ENCODE results near the gene CRB2. TPM values are rescaled to one million over a fixed set of nuclear protein-coding genes. Genes with fewer than 3 reads are reported as not detected.

Gene CRB2
- total RNA-seq, 1 experiment from 2014 or later, result 0.07 TPM

DNA sequence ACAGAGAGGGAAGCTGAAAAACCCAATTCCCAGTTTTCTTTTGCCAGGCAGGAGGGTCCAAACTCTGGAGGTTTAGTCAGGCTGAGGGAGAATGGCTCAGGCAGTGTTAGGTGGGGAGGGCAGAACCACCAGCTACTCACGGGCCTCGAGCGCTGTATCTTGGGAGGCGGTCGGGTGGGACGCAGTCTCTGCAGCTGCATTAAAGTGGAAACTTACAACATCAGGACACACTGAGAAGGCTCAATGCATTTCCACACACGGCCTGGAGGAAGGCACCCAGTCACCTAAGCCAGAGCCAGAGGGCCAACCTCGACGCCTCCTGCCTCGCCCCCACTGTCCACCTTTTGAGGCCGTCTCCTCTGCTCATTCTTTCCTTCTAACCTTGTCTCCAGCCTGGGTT is 55.6 kb downstream of the CRB2 start (continued):
- TF ChIP-seq, protein P1, sequence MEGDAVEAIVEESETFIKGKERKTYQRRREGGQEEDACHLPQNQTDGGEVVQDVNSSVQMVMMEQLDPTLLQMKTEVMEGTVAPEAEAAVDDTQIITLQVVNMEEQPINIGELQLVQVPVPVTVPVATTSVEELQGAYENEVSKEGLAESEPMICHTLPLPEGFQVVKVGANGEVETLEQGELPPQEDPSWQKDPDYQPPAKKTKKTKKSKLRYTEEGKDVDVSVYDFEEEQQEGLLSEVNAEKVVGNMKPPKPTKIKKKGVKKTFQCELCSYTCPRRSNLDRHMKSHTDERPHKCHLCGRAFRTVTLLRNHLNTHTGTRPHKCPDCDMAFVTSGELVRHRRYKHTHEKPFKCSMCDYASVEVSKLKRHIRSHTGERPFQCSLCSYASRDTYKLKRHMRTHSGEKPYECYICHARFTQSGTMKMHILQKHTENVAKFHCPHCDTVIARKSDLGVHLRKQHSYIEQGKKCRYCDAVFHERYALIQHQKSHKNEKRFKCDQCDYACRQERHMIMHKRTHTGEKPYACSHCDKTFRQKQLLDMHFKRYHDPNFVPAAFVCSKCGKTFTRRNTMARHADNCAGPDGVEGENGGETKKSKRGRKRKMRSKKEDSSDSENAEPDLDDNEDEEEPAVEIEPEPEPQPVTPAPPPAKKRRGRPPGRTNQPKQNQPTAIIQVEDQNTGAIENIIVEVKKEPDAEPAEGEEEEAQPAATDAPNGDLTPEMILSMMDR (IDR thresholded peaks at IDR 0.05 in 2 of 3, conservative IDR thresholded peaks at IDR 0.05 in 1 of 3; ENCODE audit: borderline replicate concordance in 1 of 3, insufficient read depth in 1 of 3, low read depth in 2 of 3, low read length in 2 of 3), result no peak
- TF ChIP-seq CBX3 (IDR thresholded peaks at IDR 0.05; ENCODE audit: low read depth) (no peak), TCF7L2 (IDR thresholded peaks at IDR 0.05; ENCODE audit: borderline replicate concordance, extremely low read depth, insufficient read depth, insufficient read length) (no peak), EZH2 (IDR thresholded peaks at IDR 0.05) (no peak)

GRCh38 chr9:123412171-123412820 is 56.3 kb downstream of the CRB2 start:
- Histone ChIP-seq H3K79me2 (ENCODE audit: insufficient read depth, low read length) (no peaks in the 10 kb centered on the region), H3K9me2 (ENCODE audit: insufficient read depth) (no peaks in the 10 kb centered on the region), H3K4me2 (ENCODE audit: low read length) (no peak overlapping the region), H4K20me1 (ENCODE audit: insufficient read depth) (no peaks in the 10 kb centered on the region), H3K27me3 (ENCODE audit: insufficient read depth, low read length) (no peaks in the 10 kb centered on the region), H3K4me3 (replicated peaks in 1 of 2; ENCODE audit: low read depth in 1 of 2, low read length in 2 of 2) (no peak overlapping the region), H3K36me3 (ENCODE audit: control insufficient read depth in 1 of 2, insufficient read depth in 2 of 2, low read length in 2 of 2) (no peaks in the 10 kb centered on the region), H3K9me3 (ENCODE audit: control insufficient read depth in 1 of 2, insufficient read depth in 1 of 2, low read depth in 1 of 2, low read length in 2 of 2) (no peaks in the 10 kb centered on the region), H3K9ac (ENCODE audit: low read length) (no peak overlapping the region), H3K27ac (ENCODE audit: low read depth, low read length) (no peak overlapping the region), H3K4me1 (ENCODE audit: control insufficient read depth in 1 of 2, insufficient read depth in 2 of 2, low read length in 2 of 2) (no peaks in the 10 kb centered on the region), H2AFZ (ENCODE audit: low read depth, low read length, poor library complexity, severe bottlenecking) (no peak overlapping the region)
- ATAC-seq (no peak), DNase-seq (ENCODE audit: low read depth, low spot score) (no peak)
- ChIA-PET POLR2A (no interaction called here), CTCF (no interaction called here), RAD21 (ENCODE audit: low non-redundant PET in 1 of 2, low total read pairs in 2 of 2, uncharacterized antibody in 2 of 2, unreplicated experiment in 2 of 2) (no interaction called here)
- intact Hi-C loops (cut with micrococcal nuclease), result no loop called here
- BruUV-seq (replicated peaks), result no TSS peak
- no peak for TF ChIP-seq YY1 (IDR thresholded peaks at IDR 0.05; ENCODE audit: extremely low read depth, insufficient replicate concordance, low read depth, low read length)
